T-helper 17 cell (primary cell): Measurements from ENCODE around the gene HYOU1. TPM values are rescaled to one million over a fixed set of nuclear protein-coding genes. Genes with fewer than 3 reads are reported as not detected.
A peak's percentile ranks its signal among the peaks of the same experiment; 100 is the strongest.
"Not testable (repeated sequence)": the region's sequence is repeated elsewhere in the genome, so short reads cannot be mapped to it uniquely, and the experiment has no call there.

Experiments
- ATAC-seq: fragments of 150-1000 bp; cut with Tn5 transposase; 2 replicates; pipeline ENCODE4 v1.10.0; 2021; ENCODE audit warnings: mild to moderate bottlenecking, moderate library complexity
- DNase-seq, 3 donors: peaks; one replicate each; pipeline versions ENCODE4 v3.0.0 to v3.0.0-alpha.2; 2020 to 2021
- H3K9me3 ChIP-seq: one replicate; pipeline ENCODE4 v1.7.0; 2013; ENCODE audit warnings: low read length, mild to moderate bottlenecking; ENCODE audit not compliant: control insufficient read depth, poor library complexity, severe bottlenecking
- H3K27ac Mint-ChIP-seq: one replicate; pipeline ENCODE4 v1.8.0; 2022; ENCODE audit warnings: mild to moderate bottlenecking, moderate library complexity, mixed read lengths
- H3K27me3 Mint-ChIP-seq: one replicate; pipeline ENCODE4 v1.8.0; 2022; ENCODE audit warnings: mixed read lengths
- H3K36me3 Mint-ChIP-seq: one replicate; pipeline ENCODE4 v1.8.0; 2022; ENCODE audit warnings: low read depth, mixed read lengths
- H3K4me1 Mint-ChIP-seq: one replicate; pipeline ENCODE4 v1.8.0; 2022; ENCODE audit warnings: mild to moderate bottlenecking, mixed read lengths
- H3K4me3 Mint-ChIP-seq: one replicate; pipeline ENCODE4 v1.8.0; 2022; ENCODE audit warnings: mild to moderate bottlenecking, moderate library complexity, mixed read lengths
- total RNA-seq, 4 donors: library from RNA in 2 of 4; stranded (reverse) in 2 of 4; gene quantifications; one replicate each; pipeline ENCODE4 v1.2.3 and lab custom pipeline; 2022 to 2026

The HYOU1 gene
- total RNA-seq, 2 donors from 2014 or later, result 132 to 162 TPM

- H3K27me3 Mint-ChIP-seq, result no peaks in the 10 kb centered on the region
- no peak overlapping the region for H3K27ac Mint-ChIP-seq
- DNase-seq (no peak), ATAC-seq (no peak)
- H3K4me3 Mint-ChIP-seq, result no peak overlapping the region
- H3K36me3 Mint-ChIP-seq, result peaks cover 6% of the 10 kb centered on the region
- no peaks in the 10 kb centered on the region for H3K9me3 ChIP-seq
- peaks cover under 1% of the 10 kb centered on the region for H3K4me1 Mint-ChIP-seq
Observed at GRCh38 chr11:119077839-119078238, 20.8 kb upstream of the HYOU1 start.

- H3K27me3 Mint-ChIP-seq, result no peaks in the 10 kb centered on the region
- H3K4me1 Mint-ChIP-seq, result peaks cover 30% of the 10 kb centered on the region
- peaks cover under 1% of the 10 kb centered on the region for H3K36me3 Mint-ChIP-seq
- H3K4me3 Mint-ChIP-seq, result peak within 1 kb of the TSS; percentile 93
- no peaks in the 10 kb centered on the region for H3K9me3 ChIP-seq
- peak; percentile 92 for ATAC-seq
- DNase-seq, result peak; percentile 91 to 99 (median 97)
- peak within 1 kb of the TSS; percentile 100 for H3K27ac Mint-ChIP-seq
Observed at GRCh38 chr11:119067371-119068222, 10.6 kb upstream of the HYOU1 start, which contains the start of gene VPS11. Gene VPS11 (plus strand): TSS chr11:119067818. CDS start chr11:119067824, 6 bp downstream.

GRCh38 chr11:119065369-119065768 lies 8.4 kb upstream of the HYOU1 start:
- H3K4me1 Mint-ChIP-seq, result peaks cover 30% of the 10 kb centered on the region
- peak; percentile 23 for ATAC-seq

GRCh38 chr11:119062779-119063178 lies 5.8 kb upstream of the HYOU1 start:
- DNase-seq (no peak), ATAC-seq (no peak)
- no peaks in the 10 kb centered on the region for H3K36me3 Mint-ChIP-seq
- H3K4me1 Mint-ChIP-seq, result peaks cover 26% of the 10 kb centered on the region
- no peaks in the 10 kb centered on the region for H3K27me3 Mint-ChIP-seq
- no peak overlapping the region for H3K27ac Mint-ChIP-seq
- H3K9me3 ChIP-seq, result no peaks in the 10 kb centered on the region
- H3K4me3 Mint-ChIP-seq, result no peak overlapping the region

More at GRCh38 chr11:119065369-119065768, 8.4 kb upstream of the HYOU1 start:
- Mint-ChIP-seq H3K4me3 (no peak overlapping the region), H3K27me3 (no peaks in the 10 kb centered on the region), H3K36me3 (no peaks in the 10 kb centered on the region), H3K27ac (peak overlapping the region; percentile 100)
- no peaks in the 10 kb centered on the region for H3K9me3 ChIP-seq
- DNase-seq, result peak in 1 of 3 donors; percentile 26

GRCh38 chr11:119061256-119061655 lies 4.3 kb upstream of the HYOU1 start:
- H3K9me3 ChIP-seq, result no peaks in the 10 kb centered on the region
- peaks cover 2% of the 10 kb centered on the region for H3K36me3 Mint-ChIP-seq
- peaks cover 22% of the 10 kb centered on the region for H3K4me1 Mint-ChIP-seq
- no peaks in the 10 kb centered on the region for H3K27me3 Mint-ChIP-seq
- DNase-seq, result no peak
- H3K27ac Mint-ChIP-seq, result no peak overlapping the region
- no peak for ATAC-seq
- no peak overlapping the region for H3K4me3 Mint-ChIP-seq

GRCh38 chr11:119059128-119059527 lies 2.1 kb upstream of the HYOU1 start:
- H3K36me3 Mint-ChIP-seq, ATAC-seq, DNase-seq, H3K4me3 Mint-ChIP-seq, H3K27me3 Mint-ChIP-seq, H3K9me3 ChIP-seq, H3K27ac Mint-ChIP-seq: not testable (repeated sequence)
- H3K4me1 Mint-ChIP-seq, result peaks cover 27% of the 10 kb centered on the region

- H3K27me3 Mint-ChIP-seq, result no peaks in the 10 kb centered on the region
- H3K4me3 Mint-ChIP-seq, result peak overlapping the region; percentile 98
- peaks cover 13% of the 10 kb centered on the region for H3K36me3 Mint-ChIP-seq
- H3K9me3 ChIP-seq, result no peaks in the 10 kb centered on the region
- ATAC-seq (peak; percentile 39), DNase-seq (peak; percentile 49 to 53 (median 51))
- H3K27ac Mint-ChIP-seq, result peak overlapping the region; percentile 95
- H3K4me1 Mint-ChIP-seq, result peaks cover 38% of the 10 kb centered on the region
Observed at GRCh38 chr11:119056421-119056999, 495 bp downstream of the HYOU1 start.

- peaks cover 38% of the 10 kb centered on the region for H3K4me1 Mint-ChIP-seq
- H3K27me3 Mint-ChIP-seq, result no peaks in the 10 kb centered on the region
- H3K4me3 Mint-ChIP-seq, result peak overlapping the region; percentile 98
- peak overlapping the region; percentile 95 for H3K27ac Mint-ChIP-seq
- H3K9me3 ChIP-seq, result no peaks in the 10 kb centered on the region
- ATAC-seq (no peak), DNase-seq (no peak)
- H3K36me3 Mint-ChIP-seq, result peaks cover 13% of the 10 kb centered on the region
Observed at GRCh38 chr11:119055901-119056300, 1.1 kb downstream of the HYOU1 start.

- no peaks in the 10 kb centered on the region for H3K27me3 Mint-ChIP-seq
- peak overlapping the region; percentile 53 for H3K4me3 Mint-ChIP-seq
Observed at GRCh38 chr11:119054418-119054817, 2.6 kb downstream of the HYOU1 start.

GRCh38 chr11:119052163-119052814 lies 4.7 kb downstream of the HYOU1 start:
- ATAC-seq (no peak), DNase-seq (no peak)
- Mint-ChIP-seq H3K4me1 (peaks cover 32% of the 10 kb centered on the region), H3K27me3 (no peaks in the 10 kb centered on the region), H3K36me3 (peaks cover 19% of the 10 kb centered on the region), H3K27ac (peak overlapping the region; percentile 83), H3K4me3 (no peak overlapping the region)
- H3K9me3 ChIP-seq, result no peaks in the 10 kb centered on the region

More at GRCh38 chr11:119054418-119054817, 2.6 kb downstream of the HYOU1 start:
- H3K36me3 Mint-ChIP-seq, result peaks cover 15% of the 10 kb centered on the region
- DNase-seq (no peak), ATAC-seq (no peak)
- H3K27ac Mint-ChIP-seq, result no peak overlapping the region
- peaks cover 39% of the 10 kb centered on the region for H3K4me1 Mint-ChIP-seq
- H3K9me3 ChIP-seq, result no peaks in the 10 kb centered on the region

GRCh38 chr11:119051440-119052162 lies 5.4 kb downstream of the HYOU1 start:
- H3K9me3 ChIP-seq, result no peaks in the 10 kb centered on the region
- peak overlapping the region; percentile 57 for H3K27ac Mint-ChIP-seq
- peaks cover 18% of the 10 kb centered on the region for H3K36me3 Mint-ChIP-seq
- H3K4me1 Mint-ChIP-seq, result peaks cover 32% of the 10 kb centered on the region
- H3K4me3 Mint-ChIP-seq, result peak overlapping the region; percentile 65
- ATAC-seq (peak; percentile 77), DNase-seq (peak; percentile 17 to 31 (median 26))
- H3K27me3 Mint-ChIP-seq, result no peaks in the 10 kb centered on the region

GRCh38 chr11:119049081-119049480 lies 7.9 kb downstream of the HYOU1 start:
- peaks cover 18% of the 10 kb centered on the region for H3K4me1 Mint-ChIP-seq
- ATAC-seq, result no peak
- peaks cover 18% of the 10 kb centered on the region for H3K36me3 Mint-ChIP-seq
- no peaks in the 10 kb centered on the region for H3K9me3 ChIP-seq
- no peak for DNase-seq
- no peaks in the 10 kb centered on the region for H3K27me3 Mint-ChIP-seq
- H3K27ac Mint-ChIP-seq, result peak overlapping the region; percentile 86
- no peak overlapping the region for H3K4me3 Mint-ChIP-seq
